ENCODE data around the gene CRYGS.
"Not testable (repeated sequence)": the region's sequence is repeated elsewhere in the genome, so short reads cannot be mapped to it uniquely, and the experiment has no call there.

The CRYGS gene

DNA sequence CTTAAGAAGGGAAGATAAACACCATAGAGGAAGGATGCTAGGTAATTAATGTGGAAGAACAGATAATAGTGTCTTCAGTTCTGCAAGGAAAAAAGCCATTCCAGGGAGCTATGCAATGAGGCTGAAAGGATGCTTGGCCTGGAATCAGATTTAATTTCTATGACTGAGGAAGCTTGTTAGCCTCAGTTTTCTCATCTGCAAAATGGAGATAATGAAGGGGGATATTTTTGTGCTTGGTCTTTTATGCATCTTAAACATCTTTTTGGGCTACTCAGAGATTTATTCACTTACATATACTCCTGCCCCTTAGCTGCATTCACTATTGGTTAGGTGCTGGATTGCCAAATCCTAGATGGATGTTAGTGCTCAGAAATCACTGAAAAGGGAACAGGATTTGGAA lies 43.0 kb upstream of the CRYGS start:
- no peak for TF ChIP-seq CTCF (conservative IDR thresholded peaks at IDR 0.05)
- H3K27ac ChIP-seq: no peak overlapping the region

DNA sequence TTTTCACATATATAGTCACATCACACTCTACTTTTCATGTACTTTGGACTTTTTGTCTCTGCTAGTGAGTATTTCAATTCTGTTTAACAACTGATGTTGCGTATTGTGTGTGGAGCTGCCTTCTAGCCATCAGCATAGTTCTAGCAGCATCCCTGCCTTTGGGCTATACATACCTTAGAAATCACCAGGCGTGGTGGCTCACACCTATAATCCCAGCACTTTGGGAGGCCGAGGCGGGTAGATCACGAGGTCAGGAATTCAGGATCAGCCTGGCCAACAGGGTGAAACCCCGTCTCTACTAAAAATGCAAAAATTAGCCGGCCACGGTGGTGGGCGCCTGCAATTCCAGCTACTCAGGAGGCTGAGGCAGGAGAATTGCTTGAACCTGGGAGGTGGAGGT lies 42.1 kb upstream of the CRYGS start:
- not testable (repeated sequence) for H3K27ac ChIP-seq

GRCh38 chr3:186583831-186584230 lies 39.7 kb upstream of the CRYGS start:
- no peak overlapping the region for H3K27ac ChIP-seq
- no peak for TF ChIP-seq CTCF (conservative IDR thresholded peaks at IDR 0.05)

DNA sequence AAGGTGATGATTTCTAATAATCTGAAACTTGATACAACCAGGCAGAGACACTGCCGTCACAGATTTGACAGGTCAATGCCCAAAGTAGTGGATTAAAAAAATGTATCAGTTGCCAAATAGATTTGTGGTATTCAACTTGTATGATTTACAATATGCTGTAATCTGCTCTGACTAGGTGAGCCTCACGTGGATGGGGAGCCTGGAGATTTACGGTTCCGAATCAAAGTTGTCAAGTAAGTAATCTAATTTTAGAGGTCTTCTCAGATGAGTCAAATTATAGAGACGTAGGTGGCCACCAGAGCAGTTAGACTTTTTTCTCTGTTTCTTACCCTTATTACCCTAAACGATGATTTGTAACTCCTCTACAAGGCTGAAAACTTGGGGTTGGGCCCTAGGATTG lies 38.4 kb upstream of the CRYGS start:
- TF ChIP-seq CTCF (conservative IDR thresholded peaks at IDR 0.05): no peak
- H3K27ac ChIP-seq: no peak overlapping the region

DNA sequence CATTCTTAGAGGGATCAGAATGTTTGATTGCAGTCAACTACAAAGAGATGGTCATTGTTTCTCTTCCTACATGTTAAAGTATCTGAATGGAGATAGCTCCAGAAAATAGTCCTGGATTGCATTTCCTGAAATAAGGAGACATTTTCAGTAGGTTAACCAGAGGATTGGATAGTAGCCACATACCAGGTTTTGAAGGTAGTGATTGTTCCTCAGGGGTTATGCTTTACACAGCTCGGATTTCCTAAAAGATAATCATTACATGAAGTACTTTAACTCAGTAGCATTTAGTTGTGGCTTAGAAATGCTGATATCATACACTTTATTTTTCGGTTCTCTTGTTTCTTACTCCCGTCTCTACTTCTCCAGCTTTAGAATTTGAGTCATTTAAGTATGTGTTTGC lies 36.6 kb upstream of the CRYGS start:
- TF ChIP-seq CTCF (conservative IDR thresholded peaks at IDR 0.05): no peak
- no peak overlapping the region for H3K27ac ChIP-seq

GRCh38 chr3:186577521-186577920 lies 33.3 kb upstream of the CRYGS start:
- no peak for TF ChIP-seq CTCF (conservative IDR thresholded peaks at IDR 0.05)

DNA sequence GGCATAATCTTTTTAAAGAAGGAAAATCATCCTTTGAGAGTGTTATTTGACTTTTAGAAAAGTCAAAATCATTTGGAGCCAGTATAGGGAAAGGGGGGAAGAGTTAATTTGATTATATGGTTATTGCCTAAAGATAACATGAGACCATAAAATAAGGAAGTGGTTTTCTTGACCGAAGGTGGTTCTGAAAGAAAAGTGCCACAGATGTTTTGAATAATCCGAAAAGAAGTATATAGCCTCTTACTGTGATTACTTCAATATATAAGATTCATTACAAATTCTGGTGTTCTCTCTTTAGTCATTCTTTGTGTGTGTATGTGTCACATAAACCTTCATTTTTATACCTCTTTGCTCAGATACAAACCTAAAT lies 27.4 kb upstream of the CRYGS start:
- no peak for TF ChIP-seq CTCF (conservative IDR thresholded peaks at IDR 0.05)
- peak overlapping the region; percentile 66; the same call in 1 of the 2 replicates for H3K27ac ChIP-seq

More at GRCh38 chr3:186577521-186577920, 33.3 kb upstream of the CRYGS start:
- no peak overlapping the region for H3K27ac ChIP-seq

DNA sequence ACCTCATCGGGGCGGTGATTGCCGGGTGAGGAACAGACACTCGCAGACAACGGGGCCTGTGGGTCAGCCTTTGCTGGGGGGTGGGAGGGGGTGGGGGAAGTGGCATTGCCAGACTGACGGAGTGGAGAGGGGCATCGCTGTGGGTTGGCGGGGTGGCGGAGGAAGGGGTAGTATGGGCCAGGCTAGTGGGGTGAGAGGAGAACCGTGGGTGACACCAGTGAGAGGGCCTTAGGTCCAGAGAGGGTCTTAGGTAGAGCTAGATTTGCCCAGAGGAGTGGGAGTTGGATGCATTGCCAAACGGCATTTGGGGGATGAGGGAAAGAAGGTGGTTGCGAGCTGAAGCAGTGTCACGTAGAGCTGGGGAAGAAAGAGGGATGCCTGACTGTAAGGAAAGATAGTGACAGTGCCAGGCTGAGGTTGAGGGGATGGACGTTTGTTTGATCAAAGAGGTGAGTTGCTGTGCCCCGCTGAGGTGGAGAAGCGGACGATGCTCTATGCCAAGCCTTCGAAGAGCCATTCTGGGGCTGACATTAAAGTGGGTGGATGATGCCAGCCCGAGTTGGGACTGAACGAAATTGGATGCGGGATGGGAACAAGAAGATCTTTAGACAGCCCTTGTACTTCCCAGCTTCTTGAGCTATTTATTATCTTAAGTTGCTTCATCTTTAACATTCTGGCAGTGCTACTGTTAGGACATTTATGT lies 26.9 kb upstream of the CRYGS start:
- H3K27ac ChIP-seq: peak overlapping the region; percentile 66; the same call in 1 of the 2 replicates
- no peak for TF ChIP-seq CTCF (conservative IDR thresholded peaks at IDR 0.05)
